ENCODE data around the gene SLC17A7. TPM values are rescaled to one million over a fixed set of nuclear protein-coding genes. Genes with fewer than 3 reads are reported as not detected.

The SLC17A7 gene
- total RNA-seq, 2 donors from 2014 or later, result 0.54 to 2.8 TPM

GRCh38 chr19:49442771-49443365, 1.5 kb upstream of the SLC17A7 start:
- no peaks in the 10 kb centered on the region for H3K27me3 ChIP-seq (replicated peaks; ENCODE audit: insufficient read depth)

GRCh38 chr19:49442354-49442753, 1.0 kb upstream of the SLC17A7 start:
- peak overlapping the region; percentile 94 for H3K4me3 ChIP-seq

More at GRCh38 chr19:49442771-49443365, 1.5 kb upstream of the SLC17A7 start:
- Histone ChIP-seq H3K36me3 (no peaks in the 10 kb centered on the region), H3K27ac (peak overlapping the region; percentile 28 to 72), H3K4me1 (ENCODE audit: control insufficient read depth in 1 of 2, low read depth in 2 of 2) (peaks cover 8 to 9% of the 10 kb centered on the region in 2 donors), H3K9me3 (no peaks in the 10 kb centered on the region), H3K4me3 (peak overlapping the region; percentile 94)
- TF ChIP-seq CTCF (IDR thresholded peaks at IDR 0.05), result no peak
- DNase-seq (ENCODE audit: low spot score) (peak; percentile 81), ATAC-seq (ENCODE audit: insufficient number of reproducible peaks, low FRiP score, low read depth) (peak; percentile 22)

DNA sequence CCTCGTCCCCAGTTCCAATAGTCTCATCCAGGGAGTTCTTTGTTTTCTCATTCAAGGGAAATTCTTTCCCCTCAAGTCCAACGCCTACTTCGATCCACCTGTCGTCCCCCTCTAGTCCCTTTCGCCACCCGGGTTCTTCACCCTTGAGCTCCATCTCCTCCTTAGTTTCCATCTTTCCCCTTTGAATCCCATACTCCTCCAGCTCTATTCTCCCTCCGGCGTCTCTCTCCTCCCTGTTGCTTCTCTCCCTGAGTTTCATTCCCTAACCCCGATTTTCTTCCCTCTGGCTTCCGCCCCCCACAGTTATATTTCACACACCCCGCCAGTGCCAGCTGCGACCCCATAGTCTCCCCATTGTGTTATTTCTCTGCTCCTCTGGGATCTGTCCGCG, 628 bp upstream of the SLC17A7 start:
- no peak for DNase-seq (ENCODE audit: low spot score)
- no peak for ATAC-seq (ENCODE audit: insufficient number of reproducible peaks, low FRiP score, low read depth)
- H3K36me3 ChIP-seq, result no peaks in the 10 kb centered on the region
- H3K27ac ChIP-seq, result no peak overlapping the region
- peaks cover 8 to 9% of the 10 kb centered on the region in 2 donors for H3K4me1 ChIP-seq (ENCODE audit: control insufficient read depth in 1 of 2, low read depth in 2 of 2)
- H3K9me3 ChIP-seq, result no peaks in the 10 kb centered on the region
- no peak for TF ChIP-seq CTCF (IDR thresholded peaks at IDR 0.05)
- peak overlapping the region; percentile 94 for H3K4me3 ChIP-seq
- H3K27me3 ChIP-seq (replicated peaks; ENCODE audit: insufficient read depth), result no peaks in the 10 kb centered on the region

More at GRCh38 chr19:49442354-49442753, 1.0 kb upstream of the SLC17A7 start:
- DNase-seq (ENCODE audit: low spot score) (no peak), ATAC-seq (ENCODE audit: insufficient number of reproducible peaks, low FRiP score, low read depth) (no peak)
- H3K36me3 ChIP-seq, result no peaks in the 10 kb centered on the region
- H3K27ac ChIP-seq, result no peak overlapping the region
- H3K9me3 ChIP-seq, result no peaks in the 10 kb centered on the region
- peaks cover 8 to 9% of the 10 kb centered on the region in 2 donors for H3K4me1 ChIP-seq (ENCODE audit: control insufficient read depth in 1 of 2, low read depth in 2 of 2)
- no peak for TF ChIP-seq CTCF (IDR thresholded peaks at IDR 0.05)
- no peaks in the 10 kb centered on the region for H3K27me3 ChIP-seq (replicated peaks; ENCODE audit: insufficient read depth)

GRCh38 chr19:49440439-49441209, 703 bp downstream of the SLC17A7 start:
- Histone ChIP-seq H3K27ac (no peak overlapping the region), H3K4me1 (ENCODE audit: control insufficient read depth in 1 of 2, low read depth in 2 of 2) (peaks cover 8 to 9% of the 10 kb centered on the region in 2 donors), H3K4me3 (peak overlapping the region; percentile 5), H3K36me3 (no peaks in the 10 kb centered on the region), H3K27me3 (replicated peaks; ENCODE audit: insufficient read depth) (peaks cover 1% of the 10 kb centered on the region), H3K9me3 (no peaks in the 10 kb centered on the region)
- TF ChIP-seq CTCF (IDR thresholded peaks at IDR 0.05), result no peak
- DNase-seq (ENCODE audit: low spot score) (no peak), ATAC-seq (ENCODE audit: insufficient number of reproducible peaks, low FRiP score, low read depth) (no peak)

DNA sequence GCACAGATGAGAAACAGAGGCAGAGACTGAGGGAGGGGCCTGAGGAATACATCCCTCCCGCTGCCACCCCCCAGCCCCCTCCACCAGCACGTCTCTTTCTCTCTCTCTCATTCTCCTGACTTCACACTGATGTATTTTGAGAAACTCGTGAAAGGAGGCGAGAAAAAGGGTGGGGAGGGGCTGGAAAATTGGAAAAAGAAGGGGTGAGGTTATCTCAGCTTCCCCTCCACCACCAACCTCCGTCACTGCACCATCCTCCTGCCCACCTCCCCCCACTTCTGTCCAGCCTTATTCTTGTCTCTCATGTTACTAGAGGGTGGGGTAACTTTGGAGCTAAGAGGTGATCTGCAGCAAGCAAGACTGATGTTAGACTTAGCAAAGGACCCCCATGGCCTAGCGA, 1.5 kb downstream of the SLC17A7 start:
- H3K36me3 ChIP-seq, result no peaks in the 10 kb centered on the region
- DNase-seq (ENCODE audit: low spot score) (no peak), ATAC-seq (ENCODE audit: insufficient number of reproducible peaks, low FRiP score, low read depth) (no peak)
- H3K27me3 ChIP-seq (replicated peaks; ENCODE audit: insufficient read depth), result peaks cover 9% of the 10 kb centered on the region
- no peaks in the 10 kb centered on the region for H3K9me3 ChIP-seq
- TF ChIP-seq CTCF (IDR thresholded peaks at IDR 0.05), result no peak
- H3K4me1 ChIP-seq (ENCODE audit: control insufficient read depth in 1 of 2, low read depth in 2 of 2), result peaks cover 8 to 9% of the 10 kb centered on the region in 2 donors
- no peak overlapping the region for H3K4me3 ChIP-seq
- no peak overlapping the region for H3K27ac ChIP-seq
